HEK293T (cell line): ENCODE data around the gene NME1.
A peak's percentile ranks its signal among the peaks of the same experiment; 100 is the strongest.
"Not testable (repeated sequence)": the region's sequence is repeated elsewhere in the genome, so short reads cannot be mapped to it uniquely, and the experiment has no call there.

Source experiments
- CTCF ChIA-PET: fragments of 350-600 bp; formaldehyde crosslinking; extraction: SDS; loops from one replicate; lab custom pipeline; 2021; ENCODE audit warnings: antibody characterized with exemption, inconsistent platforms; lab: Yijun Ruan, JAX
- POLR2A ChIA-PET: fragments of 350-600 bp; formaldehyde crosslinking; extraction: SDS; loops from one replicate; lab custom pipeline; 2020; ENCODE audit warnings: antibody characterized with exemption, inconsistent platforms; lab: Yijun Ruan, JAX
- DNase-seq: peaks from one replicate; pipeline ENCODE4 v3.0.0; 2012; ENCODE audit warnings: mixed read lengths; ENCODE audit errors: extremely low spot score
- ARNT ChIP-seq: fragments of 450-650 bp; IDR thresholded peaks from 2 replicates; pipeline ENCODE4 v1.6.1; 2017; ENCODE audit warnings: mild to moderate bottlenecking
- BHLHE40 ChIP-seq: fragments of 450-650 bp; IDR thresholded peaks from 2 replicates; pipeline ENCODE4 v1.6.1; 2016; ENCODE audit warnings: mild to moderate bottlenecking, moderate library complexity, borderline replicate concordance
- CTBP1 ChIP-seq: fragments of 450-650 bp; IDR thresholded peaks from 2 replicates; pipeline ENCODE4 v1.6.1; 2016; ENCODE audit warnings: borderline replicate concordance
- FOXA1 ChIP-seq: fragments of 450-650 bp; IDR thresholded peaks from 2 replicates; pipeline ENCODE4 v1.6.1; 2016; ENCODE audit warnings: mild to moderate bottlenecking
- FOXK2 ChIP-seq: fragments of 450-650 bp; IDR thresholded peaks from 2 replicates; pipeline ENCODE4 v1.6.1; 2016; ENCODE audit warnings: mild to moderate bottlenecking
- FOXM1 ChIP-seq: fragments of 450-650 bp; IDR thresholded peaks from 2 replicates; pipeline ENCODE4 v1.6.1; 2017; ENCODE audit warnings: mild to moderate bottlenecking, borderline replicate concordance
- L3MBTL2 ChIP-seq: fragments of 450-650 bp; conservative IDR thresholded peaks from 2 replicates; pipeline ENCODE4 v1.6.1; 2016; ENCODE audit warnings: mild to moderate bottlenecking
- LEF1 ChIP-seq: fragments of 450-650 bp; IDR thresholded peaks from 2 replicates; pipeline ENCODE4 v1.6.1; 2017; ENCODE audit warnings: mild to moderate bottlenecking, borderline replicate concordance
- NFRKB ChIP-seq: fragments of 450-650 bp; IDR thresholded peaks from 2 replicates; pipeline ENCODE4 v1.6.1; 2016; ENCODE audit warnings: mild to moderate bottlenecking, moderate library complexity
- SP1 ChIP-seq: fragments of 450-650 bp; IDR thresholded peaks from 2 replicates; pipeline ENCODE4 v1.6.1; 2017
- SUZ12 ChIP-seq: fragments of 450-650 bp; IDR thresholded peaks from 2 replicates; pipeline ENCODE4 v1.6.1; 2016; ENCODE audit warnings: mild to moderate bottlenecking
- TARDBP ChIP-seq: fragments of 450-650 bp; IDR thresholded peaks from 2 replicates; pipeline ENCODE4 v1.6.1; 2016
- TF ChIP-seq, protein P1 (sequence below): fragments of 450-650 bp; IDR thresholded peaks from 2 replicates; pipeline ENCODE4 v1.6.1; 2016

The NME1 gene

DNA sequence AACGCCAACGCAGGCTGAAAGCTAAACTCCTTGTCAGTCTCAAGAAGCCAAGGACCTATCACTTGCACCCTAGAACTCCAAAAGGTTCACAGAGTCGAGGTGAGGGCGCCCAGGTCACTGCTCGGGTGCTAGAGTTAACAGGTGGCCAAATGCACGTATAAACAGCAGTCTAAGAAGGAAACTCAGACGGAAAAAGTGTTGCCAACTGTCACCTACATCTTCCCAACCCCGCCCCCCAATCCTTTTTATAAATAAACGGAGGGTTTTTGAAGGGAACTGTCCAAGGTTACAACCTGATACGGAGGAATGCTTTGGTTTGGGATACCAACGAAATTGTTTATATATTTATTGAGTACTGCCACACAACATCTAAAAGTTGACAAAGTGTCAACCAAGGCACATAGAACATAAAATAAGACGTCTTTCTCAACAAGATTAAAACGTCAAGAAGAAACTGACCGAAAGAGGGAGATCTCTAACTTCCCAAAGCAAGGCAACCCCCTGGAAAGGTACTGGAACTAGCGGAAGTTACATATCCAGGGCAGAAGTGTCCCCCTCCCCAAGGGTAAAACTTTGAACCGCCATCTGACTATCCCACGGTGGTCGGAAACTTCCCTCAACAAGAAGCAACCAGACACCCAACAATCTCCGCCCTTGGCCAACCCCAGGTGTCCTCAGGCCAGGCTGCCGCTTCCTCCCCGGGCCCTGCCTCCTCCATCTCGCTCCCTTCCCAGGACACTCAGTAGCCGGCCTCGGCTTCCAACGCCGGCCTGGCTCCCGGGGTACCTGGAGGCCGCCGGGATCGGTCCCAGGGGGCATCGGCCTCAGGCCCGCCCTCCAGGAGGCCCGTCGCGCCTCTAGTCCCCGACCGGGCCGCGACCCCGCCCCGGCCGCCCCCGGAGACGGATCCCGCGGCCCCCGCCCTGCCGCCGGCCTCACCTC lies 33.7 kb upstream of the NME1 start:
- ChIA-PET POLR2A (interaction anchor here (0.9 to 4.2 kb wide), 14 partner anchors 8 to 570 kb away, joined by 3 to 60 read pairs (median 4); partner anchors contain the start of genes NME1 and NME2), CTCF (interaction anchor here (0.9 to 1.3 kb wide), 2 partner anchors 33 to 34 kb away, joined by 5 to 8 read pairs; partner anchors contain the start of gene NME1)
- DNase-seq = peak; percentile 55
- no peak for TF ChIP-seq FOXA1
- TF ChIP-seq, protein P1, sequence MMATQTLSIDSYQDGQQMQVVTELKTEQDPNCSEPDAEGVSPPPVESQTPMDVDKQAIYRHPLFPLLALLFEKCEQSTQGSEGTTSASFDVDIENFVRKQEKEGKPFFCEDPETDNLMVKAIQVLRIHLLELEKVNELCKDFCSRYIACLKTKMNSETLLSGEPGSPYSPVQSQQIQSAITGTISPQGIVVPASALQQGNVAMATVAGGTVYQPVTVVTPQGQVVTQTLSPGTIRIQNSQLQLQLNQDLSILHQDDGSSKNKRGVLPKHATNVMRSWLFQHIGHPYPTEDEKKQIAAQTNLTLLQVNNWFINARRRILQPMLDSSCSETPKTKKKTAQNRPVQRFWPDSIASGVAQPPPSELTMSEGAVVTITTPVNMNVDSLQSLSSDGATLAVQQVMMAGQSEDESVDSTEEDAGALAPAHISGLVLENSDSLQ = peak; percentile 76
- TF ChIP-seq LEF1 = no peak
- no peak for TF ChIP-seq NFRKB
- 0 out of 2 replicates have a peak, but pooled peaks have one; percentile 39 for TF ChIP-seq CTBP1
- TF ChIP-seq SUZ12 = no peak
- no peak for TF ChIP-seq SP1
- TF ChIP-seq BHLHE40 = no peak

DNA sequence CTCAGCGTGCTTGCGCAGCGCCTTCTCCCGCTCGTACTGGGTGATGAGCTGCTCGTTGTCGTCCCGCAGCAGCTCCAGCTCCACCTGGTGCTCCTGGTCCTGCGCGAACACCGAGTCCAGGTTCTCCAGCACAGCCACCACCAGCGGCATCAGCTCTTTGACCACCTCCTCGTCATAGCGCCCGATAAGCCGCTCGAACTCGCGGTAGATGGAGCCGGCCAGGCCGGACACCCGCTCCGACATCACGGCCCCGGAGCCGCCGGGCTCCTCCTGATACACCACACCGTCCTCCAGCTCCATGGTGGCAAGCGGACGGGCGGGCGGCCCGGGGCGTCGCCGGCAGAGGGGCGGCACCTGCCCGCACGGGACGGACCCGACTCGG lies 33.0 kb upstream of the NME1 start:
- DNase-seq = peak; percentile 39
- CTCF ChIA-PET = interaction anchor here (1.3 kb wide), 1 partner anchor 33 kb away, joined by 8 read pairs; the partner anchor contains the start of gene NME1
- POLR2A ChIA-PET = interaction anchor here (0.5 to 4.2 kb wide), 15 partner anchors 9 to 570 kb away, joined by 3 to 60 read pairs (median 4); partner anchors contain the start of genes NME1 and NME2
- TF ChIP-seq LEF1 (no peak), ARNT (no peak)

DNA sequence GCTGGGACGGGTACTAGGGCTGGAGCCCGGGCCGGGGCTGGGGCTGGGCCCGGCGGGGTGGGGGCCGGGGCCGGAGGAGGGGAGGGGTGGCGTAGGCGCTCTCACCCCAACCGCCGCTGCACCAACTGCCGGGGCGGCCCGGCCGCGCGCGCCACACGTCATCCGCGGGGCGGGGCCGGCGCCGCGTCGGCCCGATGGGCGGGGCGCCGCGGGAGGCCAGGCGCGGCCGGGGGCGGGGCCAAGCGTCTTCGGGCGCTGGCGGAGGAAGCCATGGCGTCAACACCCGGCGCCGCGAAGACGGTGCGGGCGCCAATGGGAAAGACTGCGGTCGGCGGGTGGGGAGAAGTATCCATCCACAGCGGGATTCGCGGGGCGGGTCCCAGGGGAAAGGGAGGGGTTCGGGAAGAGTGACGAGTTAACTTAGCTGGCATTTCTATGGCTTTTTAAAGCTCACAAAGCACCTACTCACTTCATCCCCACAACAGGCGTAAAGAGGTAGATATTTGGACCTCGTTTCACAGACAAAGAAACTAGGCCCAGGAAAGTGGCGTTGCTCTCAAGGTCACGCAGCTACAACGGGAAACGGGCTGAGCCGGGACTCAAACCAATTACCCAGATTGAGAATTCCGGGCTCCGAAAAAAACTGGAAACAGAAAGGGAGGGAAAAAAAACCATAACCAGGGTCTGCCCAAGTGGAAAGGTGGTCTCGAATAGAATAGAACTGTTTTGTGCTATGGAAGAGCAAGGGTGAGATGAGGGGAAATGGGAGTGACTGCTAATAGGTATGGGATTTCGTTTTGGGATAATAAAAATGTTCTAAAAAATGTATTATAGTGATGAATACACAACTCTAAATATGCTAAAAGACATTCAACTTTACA lies 32.4 kb upstream of the NME1 start, which contains the start of gene SPAG9:
SPAG9 (minus strand) TSS at position 130 of the 881 bp plus-strand sequence. CDS start 212 bp downstream, outside the sequence.
- ChIA-PET CTCF (interaction anchor here (1.1 to 1.3 kb wide), 2 partner anchors 32 to 64 kb away, joined by 3 to 8 read pairs; partner anchors contain the start of gene NME1), POLR2A (interaction anchor here (0.5 to 4.2 kb wide), 16 partner anchors 10 to 571 kb away, joined by 3 to 60 read pairs (median 4); partner anchors contain the start of genes NME1 and NME2)
- TF ChIP-seq FOXA1 = no peak
- TF ChIP-seq CTBP1 = 0 out of 2 replicates have a peak, but pooled peaks have one; percentile 46
- DNase-seq = peak; percentile 98

DNA sequence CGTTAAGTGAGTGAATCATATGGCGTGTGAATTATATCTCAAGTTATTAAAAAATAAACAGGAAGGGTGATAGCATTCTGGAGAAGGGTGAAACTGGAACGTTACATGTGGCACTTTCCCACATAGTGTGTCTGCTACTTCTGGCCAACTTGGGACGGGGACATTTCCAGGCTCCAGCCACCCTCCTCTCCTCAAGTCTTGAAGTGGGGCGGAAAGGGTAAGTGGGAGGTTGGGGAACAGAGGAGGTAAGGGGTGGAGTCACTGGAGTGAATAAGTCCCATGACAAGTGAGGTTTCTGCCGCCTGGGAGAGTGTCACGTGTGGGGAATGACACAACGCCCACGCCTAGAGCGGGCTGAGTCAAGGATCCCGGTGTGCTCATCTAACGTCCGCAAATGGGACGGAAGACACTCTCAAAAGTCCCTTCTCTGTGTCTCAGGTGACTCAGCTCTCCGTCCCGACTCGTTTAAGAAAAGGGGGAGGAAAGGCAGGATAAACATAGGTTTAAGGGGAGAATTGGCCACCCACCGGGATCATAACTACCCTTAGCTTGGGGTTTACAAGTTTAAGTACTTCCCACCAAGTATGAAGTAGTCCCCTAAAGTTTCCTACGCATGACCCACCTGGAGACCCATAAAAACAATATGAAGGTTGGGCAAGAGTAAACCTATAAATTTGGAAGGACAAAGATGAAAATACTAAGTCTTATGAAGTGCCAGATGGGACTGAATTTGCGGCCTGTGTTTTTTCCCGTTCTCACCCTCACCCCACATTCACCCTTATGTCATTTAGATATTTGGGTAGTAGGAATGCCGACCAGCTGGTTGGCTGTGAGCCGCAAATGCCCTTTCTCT lies 31.5 kb upstream of the NME1 start:
- ChIA-PET CTCF (interaction anchor here (1.1 kb wide), 1 partner anchor 65 kb away, joined by 3 read pairs; no protein-coding TSS in a partner anchor), POLR2A (interaction anchor here (0.6 to 4.2 kb wide), 12 partner anchors 10 to 117 kb away, joined by 3 to 60 read pairs (median 4); partner anchors contain the start of genes NME1 and NME2)
- DNase-seq = peak; percentile 69
- TF ChIP-seq ARNT = no peak
- TF ChIP-seq, protein P1 = peak; percentile 57; the same call in 1 of the 2 replicates
- no peak for TF ChIP-seq FOXK2
- TF ChIP-seq FOXM1 = no peak
- TF ChIP-seq FOXA1 = no peak
- peak; percentile 66 for TF ChIP-seq L3MBTL2
- no peak for TF ChIP-seq TARDBP

DNA sequence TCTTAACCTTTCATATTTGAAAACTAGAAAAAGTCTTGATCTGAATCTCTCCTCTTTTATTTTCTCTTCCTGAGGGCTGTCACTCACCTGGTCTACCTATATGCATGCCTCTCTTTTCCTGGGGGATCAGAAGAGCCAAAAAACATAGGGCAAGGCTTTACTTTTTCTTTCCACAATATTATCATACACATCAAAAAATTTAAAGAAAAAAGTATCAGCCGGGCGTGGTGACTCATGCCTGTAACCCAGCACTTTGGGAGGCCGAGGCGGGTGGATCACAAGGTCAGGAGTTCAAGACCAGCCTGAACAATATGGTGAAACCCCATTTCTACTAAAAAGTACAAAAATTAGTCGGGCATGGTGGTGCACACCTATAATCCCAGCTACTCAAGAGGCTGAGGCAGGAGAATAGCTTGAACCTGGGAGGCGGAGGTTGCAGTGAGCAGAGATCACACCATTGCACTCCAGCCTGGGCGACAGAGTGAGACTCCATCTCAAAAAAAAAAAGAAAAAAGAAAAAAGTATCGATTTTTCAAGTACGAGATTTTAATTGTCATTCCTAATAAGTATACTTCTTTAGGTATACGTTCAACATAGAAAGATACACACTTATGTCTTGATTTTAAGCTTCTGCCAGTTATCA lies 30.8 kb upstream of the NME1 start:
- not testable (repeated sequence) for DNase-seq
- CTCF ChIA-PET = interaction anchor here (1.1 kb wide), 1 partner anchor 66 kb away, joined by 3 read pairs; no protein-coding TSS in a partner anchor
- POLR2A ChIA-PET = interaction anchor here (0.6 to 4.2 kb wide), 6 partner anchors 17 to 76 kb away, joined by 3 to 60 read pairs (median 3); partner anchors contain the start of gene NME1
- TF ChIP-seq, protein P1 = peak; percentile 70
